ENCODE data around the gene TTLL4. TPM values are rescaled to one million over a fixed set of nuclear protein-coding genes. Genes with fewer than 3 reads are reported as not detected.

The TTLL4 gene
- polyA plus RNA-seq, 1 of the 3 experiments (the other 2 are of a cell fraction): 15.6 TPM

DNA sequence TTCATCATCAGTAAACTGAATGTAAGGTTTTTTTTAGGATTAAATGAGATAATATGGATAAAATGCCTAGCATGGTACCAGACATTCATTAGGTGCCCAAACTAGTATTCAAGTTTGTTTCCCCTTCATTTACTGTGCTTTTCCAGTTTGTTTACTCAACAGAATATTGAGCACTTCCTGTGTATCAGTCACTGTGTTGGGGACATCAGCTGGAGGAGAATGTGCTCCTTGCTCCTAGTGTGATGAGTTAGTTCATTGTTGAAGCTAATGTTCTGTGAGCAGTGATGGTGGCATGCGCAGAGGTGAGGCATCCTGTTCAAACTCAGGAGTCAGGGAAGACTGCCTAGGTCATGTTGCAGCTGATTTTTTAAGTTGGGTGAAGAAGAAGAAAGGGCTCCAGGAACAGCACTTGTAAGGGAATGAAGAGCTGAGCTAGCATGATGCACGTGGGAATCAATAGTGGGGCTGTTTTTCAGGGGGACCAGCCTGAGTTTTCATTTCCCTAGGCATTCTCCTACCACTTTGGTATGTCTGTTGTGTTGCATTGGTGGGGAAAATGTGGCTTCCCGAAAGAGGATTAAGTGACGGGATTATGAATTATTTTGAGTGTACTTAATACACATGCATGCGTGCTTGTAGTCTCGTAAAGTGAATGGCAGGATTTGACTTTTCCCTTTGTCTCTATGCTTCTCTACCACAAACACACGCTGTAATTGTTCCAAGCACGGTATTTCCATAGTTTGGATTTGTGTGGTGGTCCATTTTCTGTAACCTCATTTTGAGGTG lies 23.7 kb downstream of the TTLL4 start (continued):
- TF ChIP-seq, protein P1, sequence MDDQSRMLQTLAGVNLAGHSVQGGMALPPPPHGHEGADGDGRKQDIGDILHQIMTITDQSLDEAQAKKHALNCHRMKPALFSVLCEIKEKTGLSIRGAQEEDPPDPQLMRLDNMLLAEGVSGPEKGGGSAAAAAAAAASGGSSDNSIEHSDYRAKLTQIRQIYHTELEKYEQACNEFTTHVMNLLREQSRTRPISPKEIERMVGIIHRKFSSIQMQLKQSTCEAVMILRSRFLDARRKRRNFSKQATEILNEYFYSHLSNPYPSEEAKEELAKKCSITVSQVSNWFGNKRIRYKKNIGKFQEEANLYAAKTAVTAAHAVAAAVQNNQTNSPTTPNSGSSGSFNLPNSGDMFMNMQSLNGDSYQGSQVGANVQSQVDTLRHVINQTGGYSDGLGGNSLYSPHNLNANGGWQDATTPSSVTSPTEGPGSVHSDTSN (IDR thresholded peaks at IDR 0.05): no peak

DNA sequence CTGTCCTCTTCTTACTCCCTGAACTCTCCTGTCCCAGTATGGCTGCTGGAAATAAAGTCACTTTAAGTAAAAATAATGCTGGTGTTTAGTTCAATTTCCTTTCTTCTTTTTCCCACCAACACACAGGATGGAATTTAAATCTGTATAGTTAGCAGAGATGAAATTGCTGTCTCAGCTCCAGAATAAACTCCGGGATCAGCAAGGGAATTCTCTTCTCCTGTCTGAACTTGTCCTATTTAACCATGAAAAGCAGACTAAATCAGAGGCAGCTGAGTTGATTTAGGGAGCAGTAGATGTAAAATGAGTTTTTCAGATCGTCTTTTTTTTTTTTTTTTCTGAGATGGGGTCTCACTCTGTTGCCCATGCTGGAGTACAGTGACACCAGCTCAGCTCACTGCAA lies 25.9 kb downstream of the TTLL4 start:
- no peak overlapping the region for H3K9ac ChIP-seq
- TF ChIP-seq EZH2phosphoT487 (IDR thresholded peaks at IDR 0.05; ENCODE audit: borderline replicate concordance, low read depth) (no peak), NRF1 (IDR thresholded peaks at IDR 0.05; ENCODE audit: low read depth, low read length) (no peak), RXRA (IDR thresholded peaks at IDR 0.05; ENCODE audit: borderline replicate concordance, low read depth) (no peak), SIN3A (IDR thresholded peaks at IDR 0.05; ENCODE audit: borderline replicate concordance, low read depth, low read length) (no peak), TEAD4 (IDR thresholded peaks at IDR 0.05; ENCODE audit: borderline replicate concordance, insufficient read depth) (no peak), TAF1 (IDR thresholded peaks at IDR 0.05; ENCODE audit: borderline replicate concordance, low read depth, low read length) (no peak), ELF1 (IDR thresholded peaks at IDR 0.05) (no peak), FOXM1 (IDR thresholded peaks at IDR 0.05; ENCODE audit: low read depth) (no peak), RFX5 (IDR thresholded peaks at IDR 0.05; ENCODE audit: low read length) (no peak), FOXJ3 (CRISPR knock-in tag; IDR thresholded peaks at IDR 0.05) (no peak)
- TF ChIP-seq, protein P2, sequence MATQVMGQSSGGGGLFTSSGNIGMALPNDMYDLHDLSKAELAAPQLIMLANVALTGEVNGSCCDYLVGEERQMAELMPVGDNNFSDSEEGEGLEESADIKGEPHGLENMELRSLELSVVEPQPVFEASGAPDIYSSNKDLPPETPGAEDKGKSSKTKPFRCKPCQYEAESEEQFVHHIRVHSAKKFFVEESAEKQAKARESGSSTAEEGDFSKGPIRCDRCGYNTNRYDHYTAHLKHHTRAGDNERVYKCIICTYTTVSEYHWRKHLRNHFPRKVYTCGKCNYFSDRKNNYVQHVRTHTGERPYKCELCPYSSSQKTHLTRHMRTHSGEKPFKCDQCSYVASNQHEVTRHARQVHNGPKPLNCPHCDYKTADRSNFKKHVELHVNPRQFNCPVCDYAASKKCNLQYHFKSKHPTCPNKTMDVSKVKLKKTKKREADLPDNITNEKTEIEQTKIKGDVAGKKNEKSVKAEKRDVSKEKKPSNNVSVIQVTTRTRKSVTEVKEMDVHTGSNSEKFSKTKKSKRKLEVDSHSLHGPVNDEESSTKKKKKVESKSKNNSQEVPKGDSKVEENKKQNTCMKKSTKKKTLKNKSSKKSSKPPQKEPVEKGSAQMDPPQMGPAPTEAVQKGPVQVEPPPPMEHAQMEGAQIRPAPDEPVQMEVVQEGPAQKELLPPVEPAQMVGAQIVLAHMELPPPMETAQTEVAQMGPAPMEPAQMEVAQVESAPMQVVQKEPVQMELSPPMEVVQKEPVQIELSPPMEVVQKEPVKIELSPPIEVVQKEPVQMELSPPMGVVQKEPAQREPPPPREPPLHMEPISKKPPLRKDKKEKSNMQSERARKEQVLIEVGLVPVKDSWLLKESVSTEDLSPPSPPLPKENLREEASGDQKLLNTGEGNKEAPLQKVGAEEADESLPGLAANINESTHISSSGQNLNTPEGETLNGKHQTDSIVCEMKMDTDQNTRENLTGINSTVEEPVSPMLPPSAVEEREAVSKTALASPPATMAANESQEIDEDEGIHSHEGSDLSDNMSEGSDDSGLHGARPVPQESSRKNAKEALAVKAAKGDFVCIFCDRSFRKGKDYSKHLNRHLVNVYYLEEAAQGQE (IDR thresholded peaks at IDR 0.05; ENCODE audit: low read depth, low read length): no peak
- H3K27me3 ChIP-seq (ENCODE audit: insufficient read depth): no peaks in the 10 kb centered on the region
- no peak overlapping the region for H3K27ac ChIP-seq (ENCODE audit: low read depth in 2 of 2, low read length in 1 of 2)
- no peaks in the 10 kb centered on the region for H4K20me1 ChIP-seq (ENCODE audit: insufficient read depth)
- POLR2A ChIA-PET: interaction anchor here (0.6 kb wide), 1 partner anchor 15 kb away, joined by 3 read pairs; no protein-coding TSS in a partner anchor
- CTCF ChIA-PET: interaction anchor here (0.8 to 1.0 kb wide), 3 partner anchors 22 to 111 kb away, joined by 3 read pairs; no protein-coding TSS in a partner anchor
- H3K79me2 ChIP-seq (ENCODE audit: insufficient read depth): peaks cover 48% of the 10 kb centered on the region
- DNase-seq: no peak
- H3F3A ChIP-seq (replicated peaks; ENCODE audit: insufficient read depth): peaks cover 15% of the 10 kb centered on the region
- peaks cover 0 to 21% of the 10 kb centered on the region in 2 experiments; a peak in 2 of 4 replicates for H3K4me1 ChIP-seq (ENCODE audit: control insufficient read depth in 1 of 2, insufficient read depth in 2 of 2, low read depth in 1 of 2, low read length in 1 of 2)
- no peaks in the 10 kb centered on the region for H3K9me3 ChIP-seq
- 73% methylated on average over 2 of the region's 2 CpGs for WGBS (ENCODE audit: low lambda C conversion rate)
- no peaks in the 10 kb centered on the region for H3K9me2 ChIP-seq
- no peak overlapping the region for H3K4me2 ChIP-seq
- no peak overlapping the region for H2AFZ ChIP-seq (ENCODE audit: low read depth)
- H3K36me3 ChIP-seq (replicated peaks in 1 of 2; ENCODE audit: control insufficient read depth in 1 of 2, insufficient read depth in 2 of 2, low read length in 1 of 2): peaks cover 20 to 37% of the 10 kb centered on the region in 2 experiments
- H3K4me3 ChIP-seq (ENCODE audit: low read depth in 2 of 2, low read length in 1 of 2): no peak overlapping the region

All from SK-N-SH (cell line).